HK-2 (cell line): Measurements from ENCODE around the gene HHAT.

Experiments
- DNase-seq: peaks from one replicate; pipeline ENCODE4 v3.0.0-alpha.2; 2018; ENCODE audit not compliant: unreplicated experiment

The HHAT gene

DNA sequence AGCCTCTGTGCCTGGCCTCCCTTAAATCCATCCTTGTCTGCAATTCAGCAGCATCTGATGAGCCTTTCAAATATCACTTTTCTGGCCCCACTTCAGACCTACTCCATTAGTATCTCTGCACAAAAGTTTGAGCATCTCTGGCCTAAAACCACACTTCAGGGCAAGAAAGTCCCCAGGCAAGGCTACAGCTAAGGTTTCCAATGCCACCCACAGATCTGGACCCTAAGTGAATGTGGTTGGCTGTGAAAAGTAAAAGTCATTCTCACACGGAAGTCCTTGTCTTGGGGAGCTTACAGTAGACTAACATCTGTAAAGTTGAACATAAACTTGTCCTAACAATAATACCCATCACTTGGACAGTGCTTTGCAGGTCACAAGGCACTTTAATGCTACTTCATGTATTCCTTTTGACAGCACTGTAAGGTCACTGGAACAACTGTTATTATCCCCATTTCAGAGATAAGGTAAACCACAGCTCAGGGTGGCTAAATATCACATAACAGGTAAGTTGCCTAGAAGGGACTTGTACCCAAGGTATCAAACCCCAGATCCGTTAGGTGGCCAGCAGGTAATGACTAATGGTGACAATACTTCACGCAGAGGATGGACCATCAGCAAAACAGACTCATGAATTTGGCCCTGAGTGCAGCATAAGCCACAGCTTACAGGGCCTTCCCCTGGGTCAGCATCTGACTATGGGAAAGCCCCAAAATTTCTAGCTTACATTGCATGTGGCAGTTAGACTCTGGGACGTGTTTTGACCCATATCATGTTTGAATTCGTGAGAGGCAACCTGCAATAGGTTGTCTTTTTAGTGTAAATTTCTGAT lies 356.0 kb downstream of the HHAT start:
- DNase-seq: no peak

DNA sequence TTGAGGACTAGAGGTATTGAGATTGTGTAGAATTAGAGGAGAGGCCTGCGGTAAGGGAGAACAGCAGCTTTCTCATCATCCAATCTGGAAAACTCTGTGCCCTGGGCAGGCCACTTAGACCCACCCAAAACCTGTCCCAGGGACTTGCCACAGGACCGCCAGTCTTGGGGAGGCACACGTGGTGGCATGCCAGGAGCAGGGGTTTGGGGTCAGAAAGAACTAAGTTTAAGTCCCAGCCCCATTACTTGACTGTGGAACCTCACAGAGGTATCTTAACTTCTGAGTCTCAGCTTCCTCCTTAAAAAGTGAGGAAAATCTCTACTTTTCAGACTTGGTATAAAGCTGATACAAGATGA lies 356.6 kb downstream of the HHAT start:
- DNase-seq: no peak

GRCh38 chr1:210686841-210687240 lies 358.1 kb downstream of the HHAT start:
- no peak for DNase-seq

- DNase-seq: peak; percentile 40
Observed at GRCh38 chr1:210687582-210688279, 359.0 kb downstream of the HHAT start.

DNA sequence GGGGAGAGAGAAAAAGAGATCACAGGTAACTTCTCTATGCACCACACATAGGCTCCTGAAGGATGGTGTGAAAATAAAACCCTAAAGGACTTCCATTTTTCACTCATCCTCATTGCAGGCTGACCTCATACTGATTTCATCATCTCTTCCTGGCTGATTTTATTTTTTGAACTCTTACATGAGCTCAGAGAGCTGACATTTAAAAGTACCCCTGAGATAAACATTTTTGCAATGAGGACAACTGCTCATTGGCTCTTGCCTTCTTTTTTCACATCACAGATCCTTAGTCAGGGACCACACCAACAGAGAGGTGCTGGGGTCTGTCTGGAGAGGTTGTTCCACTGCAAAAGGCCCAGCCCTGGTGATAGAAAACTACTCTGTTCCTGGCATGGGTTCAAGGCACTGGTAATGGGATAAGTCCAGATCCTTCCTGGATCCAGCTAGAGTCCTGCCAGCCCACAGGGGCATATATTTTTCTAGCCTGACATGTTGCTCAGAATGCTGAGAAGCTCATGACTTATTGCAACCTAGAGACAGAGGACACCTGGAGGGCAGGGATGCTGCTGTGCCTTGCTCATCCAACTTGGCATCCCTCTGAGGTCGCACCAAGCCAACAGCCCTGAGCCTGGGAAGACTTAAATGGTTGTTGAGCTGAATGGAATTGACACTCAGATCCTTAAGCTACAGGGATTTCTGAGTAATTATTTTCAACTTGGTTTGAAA lies 360.0 kb downstream of the HHAT start:
- DNase-seq: no peak

- peak; percentile 46 for DNase-seq
Observed at GRCh38 chr1:210689826-210690225, 361.1 kb downstream of the HHAT start.

DNA sequence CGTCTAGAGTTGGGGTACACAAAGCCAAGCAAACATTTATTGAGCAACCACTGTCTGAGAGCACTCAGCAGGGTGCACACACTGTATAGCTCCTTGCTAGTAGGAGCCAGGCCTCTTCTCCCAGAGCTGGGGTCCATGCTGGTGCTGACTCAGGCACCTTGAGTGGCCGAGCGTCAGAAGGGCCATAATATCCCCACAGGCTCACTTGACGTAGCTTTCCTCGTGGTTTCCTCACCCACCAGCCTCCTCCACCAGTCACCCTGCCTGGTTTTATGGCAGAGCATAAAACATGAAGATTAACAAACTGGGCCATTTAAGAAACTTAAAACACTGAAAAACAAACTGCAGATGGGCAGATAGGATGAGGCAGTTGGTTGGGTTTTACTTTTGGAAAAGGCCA lies 361.5 kb downstream of the HHAT start:
- no peak for DNase-seq

DNA sequence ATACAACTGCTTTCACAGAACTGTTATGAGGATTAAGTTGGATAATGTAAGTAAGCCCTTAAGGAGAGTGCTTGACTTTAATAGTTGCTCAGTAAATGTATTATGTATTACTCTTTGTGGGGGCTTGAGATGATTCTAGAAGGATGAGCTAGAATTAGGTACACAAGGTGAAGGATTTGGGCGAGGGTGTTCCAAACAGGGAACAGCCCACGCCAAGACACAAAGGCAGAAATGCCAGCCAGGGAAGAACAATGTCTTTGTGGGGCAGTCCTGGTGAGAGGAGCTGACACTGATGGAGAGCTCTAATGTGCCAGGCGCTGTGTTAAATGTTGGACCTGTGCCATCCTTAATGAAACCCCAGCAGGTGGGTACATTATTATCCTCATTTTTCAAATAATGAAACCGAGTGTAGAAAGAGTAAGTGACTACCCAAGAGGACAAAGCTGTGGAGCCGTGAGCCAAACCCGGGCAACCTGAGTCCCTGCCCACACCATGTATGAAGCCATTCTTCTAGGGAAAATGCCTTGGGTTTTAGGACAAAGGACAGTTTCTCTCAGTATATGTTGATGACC lies 362.4 kb downstream of the HHAT start:
- no peak for DNase-seq

DNA sequence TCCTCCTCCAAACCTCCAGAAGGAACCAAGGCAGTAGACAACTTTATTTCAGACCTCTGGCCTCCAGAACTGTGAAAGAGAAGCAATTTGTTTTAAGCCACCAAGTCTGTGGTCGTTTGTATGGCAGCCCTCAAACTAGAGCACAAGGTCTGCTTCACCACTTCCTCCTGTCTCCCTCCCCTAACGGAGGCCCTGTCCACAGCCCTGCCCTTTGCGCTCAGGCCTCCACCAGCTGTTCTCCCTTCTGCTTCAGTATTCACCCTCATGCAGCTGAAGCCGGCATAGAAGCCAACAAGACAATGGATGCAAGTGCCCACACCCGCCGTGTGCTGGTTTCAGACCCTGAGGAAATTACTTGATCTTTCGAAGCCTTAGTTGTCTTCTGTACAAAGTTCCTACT lies 364.1 kb downstream of the HHAT start:
- DNase-seq: no peak

- DNase-seq: no peak
Observed at GRCh38 chr1:210695026-210695425, 366.3 kb downstream of the HHAT start.

- no peak for DNase-seq
Observed at GRCh38 chr1:210696709-210697108, 368.0 kb downstream of the HHAT start.

- DNase-seq: no peak
Observed at GRCh38 chr1:210697185-210697584, 368.5 kb downstream of the HHAT start.

- no peak for DNase-seq
Observed at GRCh38 chr1:210698661-210699060, 370.0 kb downstream of the HHAT start.

DNA sequence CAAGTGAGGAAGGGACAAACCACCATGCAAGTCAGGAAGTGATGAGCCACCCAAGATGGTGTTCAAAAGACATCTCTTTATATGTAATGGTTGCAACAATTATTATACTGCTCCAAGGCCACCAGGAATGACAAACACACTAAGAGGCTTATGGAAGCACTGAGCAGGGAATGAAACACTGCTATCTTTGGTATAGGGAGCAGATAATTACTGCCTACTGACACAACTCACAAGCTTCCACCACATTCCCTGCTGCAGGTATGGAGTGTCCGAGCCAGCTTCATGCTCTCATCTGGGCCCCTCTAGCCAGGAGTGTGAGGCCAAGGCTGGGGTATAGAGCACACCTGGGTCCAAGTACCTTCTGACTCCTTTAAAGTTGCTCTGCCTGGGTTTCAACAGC lies 371.4 kb downstream of the HHAT start:
- DNase-seq: no peak

DNA sequence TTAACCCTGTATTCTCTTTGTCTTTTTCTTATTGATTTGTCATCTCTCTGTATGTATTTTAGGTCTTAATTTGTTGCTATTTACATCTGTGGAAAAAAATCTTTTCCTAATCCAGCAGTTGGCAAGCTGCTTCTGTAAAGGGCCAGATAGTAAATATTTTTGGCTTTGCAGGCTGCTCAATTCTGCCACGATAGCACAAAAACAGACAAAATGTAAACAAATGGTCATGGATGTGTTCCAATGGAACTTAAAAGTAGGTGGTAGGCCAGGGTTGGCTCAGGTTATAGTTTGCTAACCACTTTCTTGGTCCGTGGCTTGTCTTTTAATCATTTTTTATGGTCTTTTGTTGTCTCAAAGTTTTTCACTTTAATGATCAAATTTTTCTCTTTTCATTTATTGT lies 371.8 kb downstream of the HHAT start:
- no peak for DNase-seq

- DNase-seq: no peak
Observed at GRCh38 chr1:210702506-210702905, 373.8 kb downstream of the HHAT start.

GRCh38 chr1:210703593-210703992 lies 374.9 kb downstream of the HHAT start:
- no peak for DNase-seq

GRCh38 chr1:210705086-210705485 lies 376.4 kb downstream of the HHAT start:
- DNase-seq: no peak

GRCh38 chr1:210706246-210706645 lies 377.5 kb downstream of the HHAT start:
- DNase-seq: no peak

GRCh38 chr1:210707300-210708240 lies 378.9 kb downstream of the HHAT start:
- DNase-seq: no peak

- no peak for DNase-seq
Observed at GRCh38 chr1:210709701-210710100, 381.0 kb downstream of the HHAT start.
